CD8-positive, alpha-beta memory T cell (primary cell): ENCODE measurements around the gene LRRC56. TPM values are rescaled to one million over a fixed set of nuclear protein-coding genes. Genes with fewer than 3 reads are reported as not detected.

Experiments
- CTCF ChIA-PET: fragments of 350-600 bp; sonication (Branson Sonifier 250); formaldehyde crosslinking; loops from one replicate; lab custom pipeline; 2021; ENCODE audit warnings: antibody characterized with exemption; lab: Charles Lee
- POLR2A ChIA-PET: fragments of 350-600 bp; sonication (Branson Sonifier 250); formaldehyde crosslinking; loops from one replicate; lab custom pipeline; 2021; ENCODE audit warnings: antibody characterized with exemption; lab: Charles Lee
- DNase-seq, 5 donors: peaks; one replicate each; pipeline versions ENCODE4 v3.0.0 to v3.0.0-alpha.2; 2020 to 2022; ENCODE audit warnings: mixed read lengths in 1 of 5
- H3K27ac ChIP-seq: one replicate; pipeline ENCODE4 v1.7.0; 2013; ENCODE audit warnings: low read depth, mild to moderate bottlenecking, low read length, moderate library complexity
- H3K27me3 ChIP-seq: 2 replicates; pipeline ENCODE4 v1.7.0; 2013; ENCODE audit warnings: low read length, mild to moderate bottlenecking; ENCODE audit not compliant: insufficient read depth, poor library complexity, severe bottlenecking
- H3K36me3 ChIP-seq: 2 replicates; pipeline ENCODE4 v1.7.0; 2013; ENCODE audit warnings: mild to moderate bottlenecking, low read length, moderate library complexity; ENCODE audit not compliant: insufficient read depth
- H3K4me1 ChIP-seq: 2 replicates; pipeline ENCODE4 v1.7.0; 2013; ENCODE audit warnings: mild to moderate bottlenecking, low read length, moderate library complexity; ENCODE audit not compliant: insufficient read depth
- H3K4me3 ChIP-seq: 2 replicates; pipeline ENCODE4 v1.7.0; 2013; ENCODE audit warnings: mild to moderate bottlenecking, low read length
- H3K9me3 ChIP-seq: 2 replicates; pipeline ENCODE4 v1.7.0; 2013; ENCODE audit warnings: mild to moderate bottlenecking, low read length
- H3K27ac Mint-ChIP-seq, 8 donors: one replicate each; pipeline ENCODE4 v1.8.0; 2020 to 2021; ENCODE audit warnings: mixed read lengths in 8 of 8, mild to moderate bottlenecking in 6 of 8, inconsistent platforms in 3 of 8, moderate library complexity in 3 of 8
- H3K27me3 Mint-ChIP-seq, 2 donors: one replicate each; pipeline ENCODE4 v1.8.0; 2020 to 2021; ENCODE audit warnings: mixed read lengths in 2 of 2, mild to moderate bottlenecking in 1 of 2, moderate library complexity in 1 of 2
- H3K36me3 Mint-ChIP-seq, 3 donors: one replicate each; pipeline ENCODE4 v1.8.0; 2020 to 2021; ENCODE audit warnings: mixed read lengths in 3 of 3, inconsistent platforms in 1 of 3, mild to moderate bottlenecking in 1 of 3
- H3K4me1 Mint-ChIP-seq, 3 donors: one replicate each; pipeline ENCODE4 v1.8.0; 2020 to 2021; ENCODE audit warnings: mixed read lengths in 3 of 3, inconsistent platforms in 1 of 3, mild to moderate bottlenecking in 1 of 3
- H3K4me3 Mint-ChIP-seq, 7 donors: one replicate each; pipeline ENCODE4 v1.8.0; 2020 to 2021; ENCODE audit warnings: mixed read lengths in 7 of 7, mild to moderate bottlenecking in 6 of 7, moderate library complexity in 4 of 7, inconsistent platforms in 2 of 7
- H3K9me3 Mint-ChIP-seq, 5 donors: one replicate each; pipeline ENCODE4 v1.8.0; 2020 to 2022; ENCODE audit warnings: mixed read lengths in 5 of 5, mild to moderate bottlenecking in 3 of 5, moderate library complexity in 2 of 5, inconsistent platforms in 1 of 5
- polyA plus RNA-seq: library from polyadenylated mRNA; unstranded; fragments of 300-500 nt; fragmentation: Illumina TruSeq; gene quantifications from one replicate; pipeline ENCODE4 v1.2.3, GENCODE V29; 2021
- total RNA-seq, 2 experiments: library from RNA; stranded (reverse); gene quantifications; one replicate each; pipeline ENCODE4 v1.2.3, GENCODE V29; 2021

The LRRC56 gene
- total and polyA plus RNA-seq, 3 experiments from 2014 or later: 0.81 to 2.1 (median 1.8) TPM

- H3K4me1 Mint-ChIP-seq: peaks cover 10 to 25% (median 10%) of the 10 kb centered on the region in 3 donors
- Histone ChIP-seq H3K36me3 (no peaks in the 10 kb centered on the region), H3K9me3 (no peaks in the 10 kb centered on the region), H3K27ac (peak overlapping the region; percentile 61), H3K27me3 (no peaks in the 10 kb centered on the region), H3K4me1 (peaks cover 18% of the 10 kb centered on the region), H3K4me3 (peak overlapping the region; percentile 76)
- H3K27ac Mint-ChIP-seq: peak overlapping the region in 7 of 8 donors; percentile 23 to 93 (median 75)
- H3K4me3 Mint-ChIP-seq: peak overlapping the region; percentile 86 to 93 (median 90)
- POLR2A ChIA-PET: interaction anchor here (0.8 to 1.0 kb wide), 3 partner anchors 14 to 164 kb away, joined by 3 to 5 read pairs (median 3); partner anchors contain the start of gene PHRF1
- CTCF ChIA-PET: interaction anchor here (1.0 kb wide), 1 partner anchor 14 kb away, joined by 3 read pairs; no protein-coding TSS in a partner anchor
- H3K9me3 Mint-ChIP-seq: no peaks in the 10 kb centered on the region
- peak in 1 of 5 donors; percentile 63 for DNase-seq
- H3K36me3 Mint-ChIP-seq: peaks cover 0 to 11% (median 0%) of the 10 kb centered on the region in 3 donors
- H3K27me3 Mint-ChIP-seq: peaks cover 0 to 3% of the 10 kb centered on the region in 2 donors
These were observed 24.0 kb downstream of the LRRC56 start for GRCh38 chr11:561148-562003.

GRCh38 chr11:562046-562645, 24.8 kb downstream of the LRRC56 start:
- peaks cover 0 to 11% (median 0%) of the 10 kb centered on the region in 3 donors for H3K36me3 Mint-ChIP-seq
- Histone ChIP-seq H3K4me3 (peak overlapping the region; percentile 76), H3K4me1 (peaks cover 18% of the 10 kb centered on the region), H3K9me3 (no peaks in the 10 kb centered on the region), H3K27me3 (no peaks in the 10 kb centered on the region), H3K36me3 (no peaks in the 10 kb centered on the region), H3K27ac (peak overlapping the region; percentile 61)
- ChIA-PET POLR2A (interaction anchor here (0.8 to 1.0 kb wide), 3 partner anchors 13 to 164 kb away, joined by 3 to 5 read pairs (median 3); partner anchors contain the start of gene PHRF1), CTCF (interaction anchor here (1.0 kb wide), 1 partner anchor 14 kb away, joined by 3 read pairs; no protein-coding TSS in a partner anchor)
- H3K27me3 Mint-ChIP-seq: peaks cover 0 to 3% of the 10 kb centered on the region in 2 donors
- peak overlapping the region; percentile 86 to 93 (median 90) for H3K4me3 Mint-ChIP-seq
- DNase-seq: peak in 1 of 5 donors; percentile 51
- H3K9me3 Mint-ChIP-seq: no peaks in the 10 kb centered on the region
- peak overlapping the region in 1 of 8 donors; percentile 93 for H3K27ac Mint-ChIP-seq
- H3K4me1 Mint-ChIP-seq: peaks cover 10 to 20% (median 10%) of the 10 kb centered on the region in 3 donors

GRCh38 chr11:563066-563811, 25.9 kb downstream of the LRRC56 start:
- Mint-ChIP-seq H3K4me1 (peaks cover 10 to 20% (median 11%) of the 10 kb centered on the region in 3 donors), H3K27me3 (peaks cover 0 to 3% of the 10 kb centered on the region in 2 donors), H3K36me3 (peaks cover 0 to 11% (median 0%) of the 10 kb centered on the region in 3 donors), H3K27ac (no peak overlapping the region), H3K4me3 (peak overlapping the region in 1 of 7 donors; percentile 51), H3K9me3 (no peaks in the 10 kb centered on the region)
- Histone ChIP-seq H3K9me3 (no peaks in the 10 kb centered on the region), H3K4me1 (peaks cover 18% of the 10 kb centered on the region), H3K36me3 (no peaks in the 10 kb centered on the region), H3K27ac (no peak overlapping the region), H3K27me3 (no peaks in the 10 kb centered on the region), H3K4me3 (no peak overlapping the region)
- no peak for DNase-seq
- ChIA-PET CTCF (interaction anchor here (1.2 kb wide), 1 partner anchor 9 kb away, joined by 3 read pairs; no protein-coding TSS in a partner anchor), POLR2A (interaction anchor here (0.7 to 1.2 kb wide), 2 partner anchors 13 to 243 kb away, joined by 3 to 4 read pairs; partner anchors contain the start of gene PHRF1)

- Mint-ChIP-seq H3K4me1 (peaks cover 10 to 21% (median 11%) of the 10 kb centered on the region in 3 donors), H3K9me3 (no peaks in the 10 kb centered on the region), H3K27ac (no peak overlapping the region), H3K27me3 (peaks cover 0 to 3% of the 10 kb centered on the region in 2 donors), H3K4me3 (peak overlapping the region in 2 of 7 donors; percentile 44 to 52), H3K36me3 (peaks cover 0 to 11% (median 0%) of the 10 kb centered on the region in 3 donors)
- Histone ChIP-seq H3K4me3 (no peak overlapping the region), H3K27me3 (no peaks in the 10 kb centered on the region), H3K27ac (no peak overlapping the region), H3K4me1 (peaks cover 20% of the 10 kb centered on the region), H3K36me3 (no peaks in the 10 kb centered on the region), H3K9me3 (no peaks in the 10 kb centered on the region)
- DNase-seq: no peak
- ChIA-PET CTCF (interaction anchor here (1.2 to 3.0 kb wide), 4 partner anchors 9 to 162 kb away, joined by 3 to 17 read pairs (median 7); partner anchors contain the start of gene PHRF1), POLR2A (interaction anchor here (1.0 to 1.4 kb wide), 4 partner anchors 9 to 52 kb away, joined by 3 to 5 read pairs (median 4); partner anchors contain the start of genes IRF7 and PHRF1)
These were observed 26.7 kb downstream of the LRRC56 start for GRCh38 chr11:563812-564578.

- peaks cover 5 to 18% (median 7%) of the 10 kb centered on the region in 3 donors for H3K4me1 Mint-ChIP-seq
- H3K27ac ChIP-seq: no peak overlapping the region
- peaks cover 19% of the 10 kb centered on the region for H3K4me1 ChIP-seq
- POLR2A ChIA-PET: interaction anchor here (0.9 kb wide), 1 partner anchor 129 kb away, joined by 3 read pairs; the partner anchor contains the start of genes DEAF1 and TMEM80
- no peaks in the 10 kb centered on the region for H3K9me3 ChIP-seq
- H3K9me3 Mint-ChIP-seq: no peaks in the 10 kb centered on the region
- H3K36me3 ChIP-seq: no peaks in the 10 kb centered on the region
- H3K36me3 Mint-ChIP-seq: peaks cover 0 to 11% (median 0%) of the 10 kb centered on the region in 3 donors
- H3K27me3 Mint-ChIP-seq: peaks cover 0 to 2% of the 10 kb centered on the region in 2 donors
- H3K4me3 ChIP-seq: no peak overlapping the region
- H3K27ac Mint-ChIP-seq: no peak overlapping the region
- CTCF ChIA-PET: interaction anchor here (1.4 to 3.0 kb wide), 3 partner anchors 9 to 157 kb away, joined by 3 to 17 read pairs (median 11); partner anchors contain the start of gene PHRF1
- H3K27me3 ChIP-seq: no peaks in the 10 kb centered on the region
- H3K4me3 Mint-ChIP-seq: peak overlapping the region in 1 of 7 donors; percentile 74
- DNase-seq: no peak
These were observed 28.7 kb downstream of the LRRC56 start for GRCh38 chr11:565921-566509.

- Histone ChIP-seq H3K36me3 (no peaks in the 10 kb centered on the region), H3K9me3 (no peaks in the 10 kb centered on the region), H3K4me3 (no peak overlapping the region), H3K4me1 (peaks cover 12% of the 10 kb centered on the region), H3K27ac (peak overlapping the region; percentile 60), H3K27me3 (no peaks in the 10 kb centered on the region)
- no peaks in the 10 kb centered on the region for H3K9me3 Mint-ChIP-seq
- peaks cover 0 to 10% (median 3%) of the 10 kb centered on the region in 3 donors for H3K4me1 Mint-ChIP-seq
- peak overlapping the region; percentile 39 to 82 (median 74) for H3K4me3 Mint-ChIP-seq
- H3K36me3 Mint-ChIP-seq: peaks cover 0 to 8% (median 0%) of the 10 kb centered on the region in 3 donors
- POLR2A ChIA-PET: interaction anchor here (0.8 to 0.9 kb wide), 2 partner anchors 9 to 128 kb away, joined by 3 read pairs; partner anchors contain the start of genes DEAF1, PHRF1 and TMEM80
- CTCF ChIA-PET: interaction anchor here (1.4 to 3.0 kb wide), 3 partner anchors 8 to 156 kb away, joined by 3 to 17 read pairs (median 11); partner anchors contain the start of gene PHRF1
- no peaks in the 10 kb centered on the region for H3K27me3 Mint-ChIP-seq
- no peak for DNase-seq
- H3K27ac Mint-ChIP-seq: peak overlapping the region in 6 of 8 donors; percentile 67 to 88 (median 83)
These were observed 29.8 kb downstream of the LRRC56 start for GRCh38 chr11:567011-567628.
